HEK293 (cell line): ENCODE measurements around the gene MAML2.
A peak's percentile ranks its signal among the peaks of the same experiment; 100 is the strongest.

Source experiments
- ZBTB17 ChIP-seq: fragments of 450-650 bp; formaldehyde crosslinking; IDR thresholded peaks from 2 replicates; pipeline ENCODE4 v1.5.1; 2016; ENCODE audit warnings: missing biosample characterization, missing genetic modification characterization
- ZNF248 ChIP-seq: fragments of 450-650 bp; formaldehyde crosslinking; IDR thresholded peaks from 2 replicates; pipeline ENCODE4 v1.5.1; 2017; ENCODE audit warnings: missing biosample characterization, missing genetic modification characterization
- ZNF529 ChIP-seq: fragments of 450-650 bp; formaldehyde crosslinking; IDR thresholded peaks from 2 replicates; pipeline ENCODE4 v1.5.1; 2017; ENCODE audit warnings: missing genetic modification characterization, missing biosample characterization; ENCODE audit not compliant: insufficient replicate concordance
- ZNF610 ChIP-seq: fragments of 450-650 bp; formaldehyde crosslinking; IDR thresholded peaks from 2 replicates; pipeline ENCODE4 v1.5.1; 2016; ENCODE audit warnings: missing biosample characterization, missing genetic modification characterization, borderline replicate concordance
- TF ChIP-seq, protein P1 (sequence below): fragments of 450-650 bp; formaldehyde crosslinking; IDR thresholded peaks from 2 replicates; pipeline ENCODE4 v1.5.1; 2016; ENCODE audit warnings: missing biosample characterization, missing genetic modification characterization
- TF ChIP-seq, protein P2 (sequence below): fragments of 450-650 bp; formaldehyde crosslinking; IDR thresholded peaks from 2 replicates; pipeline ENCODE4 v1.5.1; 2016; ENCODE audit warnings: missing biosample characterization, missing genetic modification characterization
- TF ChIP-seq, protein P3 (sequence below): fragments of 450-650 bp; formaldehyde crosslinking; IDR thresholded peaks from 2 replicates; pipeline ENCODE4 v1.5.1; 2016; ENCODE audit warnings: missing biosample characterization, missing genetic modification characterization
- TF ChIP-seq, protein P4 (sequence below): fragments of 450-650 bp; formaldehyde crosslinking; IDR thresholded peaks from 2 replicates; pipeline ENCODE4 v1.5.1; 2017; ENCODE audit warnings: missing biosample characterization, missing genetic modification characterization

MAML2 gene

DNA sequence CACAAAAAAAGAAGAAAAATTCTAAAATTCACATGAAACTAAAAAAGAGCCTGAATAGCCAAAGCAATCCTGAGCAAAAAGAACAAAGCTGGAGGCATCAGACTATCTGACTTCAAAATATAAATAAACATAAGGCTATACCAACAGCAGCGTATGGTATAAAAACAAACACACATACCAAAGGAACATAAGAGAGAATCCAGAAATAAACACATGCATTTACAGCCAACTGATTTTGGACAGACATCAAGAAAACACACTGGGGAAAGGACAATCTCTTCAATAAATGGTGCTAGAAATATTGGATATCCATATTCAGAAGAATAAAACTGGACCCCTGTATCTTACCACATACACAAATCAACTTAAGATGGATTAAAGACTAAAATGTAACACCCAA is 416.3 kb downstream of the MAML2 start (continued):
- TF ChIP-seq ZNF610 (tag by site-specific recombination) (no peak), ZBTB17 (tag by site-specific recombination) (no peak), ZNF529 (tag by site-specific recombination) (no peak), ZNF248 (tag by site-specific recombination) (no peak)
- TF ChIP-seq, protein P1, sequence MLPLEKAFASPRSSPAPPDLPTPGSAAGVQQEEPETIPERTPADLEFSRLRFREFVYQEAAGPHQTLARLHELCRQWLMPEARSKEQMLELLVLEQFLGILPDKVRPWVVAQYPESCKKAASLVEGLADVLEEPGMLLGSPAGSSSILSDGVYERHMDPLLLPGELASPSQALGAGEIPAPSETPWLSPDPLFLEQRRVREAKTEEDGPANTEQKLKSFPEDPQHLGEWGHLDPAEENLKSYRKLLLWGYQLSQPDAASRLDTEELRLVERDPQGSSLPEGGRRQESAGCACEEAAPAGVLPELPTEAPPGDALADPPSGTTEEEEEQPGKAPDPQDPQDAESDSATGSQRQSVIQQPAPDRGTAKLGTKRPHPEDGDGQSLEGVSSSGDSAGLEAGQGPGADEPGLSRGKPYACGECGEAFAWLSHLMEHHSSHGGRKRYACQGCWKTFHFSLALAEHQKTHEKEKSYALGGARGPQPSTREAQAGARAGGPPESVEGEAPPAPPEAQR = no peak
- TF ChIP-seq, protein P2, sequence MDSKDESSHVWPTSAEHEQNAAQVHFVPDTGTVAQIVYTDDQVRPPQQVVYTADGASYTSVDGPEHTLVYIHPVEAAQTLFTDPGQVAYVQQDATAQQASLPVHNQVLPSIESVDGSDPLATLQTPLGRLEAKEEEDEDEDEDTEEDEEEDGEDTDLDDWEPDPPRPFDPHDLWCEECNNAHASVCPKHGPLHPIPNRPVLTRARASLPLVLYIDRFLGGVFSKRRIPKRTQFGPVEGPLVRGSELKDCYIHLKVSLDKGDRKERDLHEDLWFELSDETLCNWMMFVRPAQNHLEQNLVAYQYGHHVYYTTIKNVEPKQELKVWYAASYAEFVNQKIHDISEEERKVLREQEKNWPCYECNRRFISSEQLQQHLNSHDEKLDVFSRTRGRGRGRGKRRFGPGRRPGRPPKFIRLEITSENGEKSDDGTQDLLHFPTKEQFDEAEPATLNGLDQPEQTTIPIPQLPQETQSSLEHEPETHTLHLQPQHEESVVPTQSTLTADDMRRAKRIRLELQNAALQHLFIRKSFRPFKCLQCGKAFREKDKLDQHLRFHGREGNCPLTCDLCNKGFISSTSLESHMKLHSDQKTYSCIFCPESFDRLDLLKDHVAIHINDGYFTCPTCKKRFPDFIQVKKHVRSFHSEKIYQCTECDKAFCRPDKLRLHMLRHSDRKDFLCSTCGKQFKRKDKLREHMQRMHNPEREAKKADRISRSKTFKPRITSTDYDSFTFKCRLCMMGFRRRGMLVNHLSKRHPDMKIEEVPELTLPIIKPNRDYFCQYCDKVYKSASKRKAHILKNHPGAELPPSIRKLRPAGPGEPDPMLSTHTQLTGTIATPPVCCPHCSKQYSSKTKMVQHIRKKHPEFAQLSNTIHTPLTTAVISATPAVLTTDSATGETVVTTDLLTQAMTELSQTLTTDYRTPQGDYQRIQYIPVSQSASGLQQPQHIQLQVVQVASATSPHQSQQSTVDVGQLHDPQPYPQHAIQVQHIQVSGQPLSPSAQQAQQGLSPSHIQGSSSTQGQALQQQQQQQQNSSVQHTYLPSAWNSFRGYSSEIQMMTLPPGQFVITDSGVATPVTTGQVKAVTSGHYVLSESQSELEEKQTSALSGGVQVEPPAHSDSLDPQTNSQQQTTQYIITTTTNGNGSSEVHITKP (tag by site-specific recombination) = 0 out of 2 replicates have a peak, but pooled peaks have one; percentile 24
- TF ChIP-seq, protein P3, sequence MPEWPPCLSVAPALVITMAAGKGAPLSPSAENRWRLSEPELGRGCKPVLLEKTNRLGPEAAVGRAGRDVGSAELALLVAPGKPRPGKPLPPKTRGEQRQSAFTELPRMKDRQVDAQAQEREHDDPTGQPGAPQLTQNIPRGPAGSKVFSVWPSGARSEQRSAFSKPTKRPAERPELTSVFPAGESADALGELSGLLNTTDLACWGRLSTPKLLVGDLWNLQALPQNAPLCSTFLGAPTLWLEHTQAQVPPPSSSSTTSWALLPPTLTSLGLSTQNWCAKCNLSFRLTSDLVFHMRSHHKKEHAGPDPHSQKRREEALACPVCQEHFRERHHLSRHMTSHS = no peak
- TF ChIP-seq, protein P4, sequence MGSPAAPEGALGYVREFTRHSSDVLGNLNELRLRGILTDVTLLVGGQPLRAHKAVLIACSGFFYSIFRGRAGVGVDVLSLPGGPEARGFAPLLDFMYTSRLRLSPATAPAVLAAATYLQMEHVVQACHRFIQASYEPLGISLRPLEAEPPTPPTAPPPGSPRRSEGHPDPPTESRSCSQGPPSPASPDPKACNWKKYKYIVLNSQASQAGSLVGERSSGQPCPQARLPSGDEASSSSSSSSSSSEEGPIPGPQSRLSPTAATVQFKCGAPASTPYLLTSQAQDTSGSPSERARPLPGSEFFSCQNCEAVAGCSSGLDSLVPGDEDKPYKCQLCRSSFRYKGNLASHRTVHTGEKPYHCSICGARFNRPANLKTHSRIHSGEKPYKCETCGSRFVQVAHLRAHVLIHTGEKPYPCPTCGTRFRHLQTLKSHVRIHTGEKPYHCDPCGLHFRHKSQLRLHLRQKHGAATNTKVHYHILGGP (tag by site-specific recombination) = 0 out of 2 replicates have a peak, but pooled peaks have one; percentile 9
- TF ChIP-seq, all 188 proteins: peak for 3
